Thyroid gland (tissue), 4 donors: ENCODE data around the gene SH3GLB1.

Experiments used
- CTCF ChIP-seq, 6 experiments: fragments of 200-600 bp in 3 of 6; fragments of 450-650 bp in 3 of 6; sonication (generic) in 3 of 6; IDR thresholded peaks; one replicate each; pipeline ENCODE4 v1.5.1; 2016 to 2019; ENCODE audit warnings: antibody characterized with exemption in 6 of 6, mild to moderate bottlenecking in 2 of 6, inconsistent platforms in 1 of 6, moderate library complexity in 1 of 6
- POLR2A ChIP-seq, 2 donors: fragments of 450-650 bp; IDR thresholded peaks; one replicate each; pipeline ENCODE4 v1.6.1; 2017; ENCODE audit warnings: antibody characterized with exemption in 2 of 2, mild to moderate bottlenecking in 2 of 2, moderate library complexity in 1 of 2

- TF ChIP-seq CTCF (IDR thresholded peaks at IDR 0.05): no peak
- TF ChIP-seq POLR2A (IDR thresholded peaks at IDR 0.05): no peak
These were observed 44.4 kb downstream of the SH3GLB1 start for GRCh38 chr1:86748622-86749373.
